ENCODE measurements around the gene POMT2. TPM values are rescaled to one million over a fixed set of nuclear protein-coding genes. Genes with fewer than 3 reads are reported as not detected.
"Not testable (repeated sequence)": the region's sequence is repeated elsewhere in the genome, so short reads cannot be mapped to it uniquely, and the experiment has no call there.

Gene POMT2
- total and polyA plus RNA-seq, 9 donors, result 11.7 to 25.9 (median 24.2) TPM

- no peak overlapping the region for H3K4me3 ChIP-seq (ENCODE audit: low read length)
- no peak for DNase-seq
- 59% methylated on average over 5 of the region's 6 CpGs for WGBS (ENCODE audit: insufficient coverage)
- H3K9me3 ChIP-seq (replicated peaks; ENCODE audit: control insufficient read depth, low read depth, low read length), result no peaks in the 10 kb centered on the region
- H3K27ac ChIP-seq (ENCODE audit: low read length), result no peak overlapping the region
- no peaks in the 10 kb centered on the region for H3K4me1 ChIP-seq (ENCODE audit: control insufficient read depth, insufficient read depth, low read length)
- no peaks in the 10 kb centered on the region for H3K27me3 ChIP-seq (ENCODE audit: control insufficient read depth, insufficient read depth, low read length)
- H3K36me3 ChIP-seq (ENCODE audit: control insufficient read depth, insufficient read depth, low read length), result peaks cover 83% of the 10 kb centered on the region
Observed at GRCh38 chr14:77281852-77282410, 38.8 kb downstream of the POMT2 start.

DNA sequence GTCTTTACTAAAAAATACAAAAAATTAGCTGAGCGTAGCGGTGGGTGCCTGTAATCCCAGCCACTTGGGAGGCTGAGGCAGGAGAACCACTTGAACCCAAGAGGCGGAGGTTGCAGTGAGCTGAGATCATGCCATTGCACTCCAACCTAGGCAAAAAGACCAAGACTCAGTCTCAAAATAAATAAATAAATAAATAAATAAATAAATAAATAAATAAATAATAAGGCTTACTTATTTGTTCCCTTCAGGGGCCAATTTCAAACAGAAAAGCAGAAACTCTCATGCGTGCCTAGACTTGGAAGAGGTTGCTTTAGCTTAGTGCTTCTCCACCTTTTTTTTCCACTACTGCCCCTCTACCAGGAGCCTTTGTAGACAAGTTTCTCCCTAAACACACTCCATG, 39.8 kb downstream of the POMT2 start:
- H3K27me3 ChIP-seq (ENCODE audit: control insufficient read depth, insufficient read depth, low read length); DNase-seq; H3K27ac ChIP-seq (ENCODE audit: low read length); H3K4me3 ChIP-seq (ENCODE audit: low read length); H3K9me3 ChIP-seq (replicated peaks; ENCODE audit: control insufficient read depth, low read depth, low read length); H3K4me1 ChIP-seq (ENCODE audit: control insufficient read depth, insufficient read depth, low read length): not testable (repeated sequence)
- peaks cover 77% of the 10 kb centered on the region for H3K36me3 ChIP-seq (ENCODE audit: control insufficient read depth, insufficient read depth, low read length)
- 100% methylated on average over 1 of the region's 4 CpGs for WGBS (ENCODE audit: insufficient coverage)

DNA sequence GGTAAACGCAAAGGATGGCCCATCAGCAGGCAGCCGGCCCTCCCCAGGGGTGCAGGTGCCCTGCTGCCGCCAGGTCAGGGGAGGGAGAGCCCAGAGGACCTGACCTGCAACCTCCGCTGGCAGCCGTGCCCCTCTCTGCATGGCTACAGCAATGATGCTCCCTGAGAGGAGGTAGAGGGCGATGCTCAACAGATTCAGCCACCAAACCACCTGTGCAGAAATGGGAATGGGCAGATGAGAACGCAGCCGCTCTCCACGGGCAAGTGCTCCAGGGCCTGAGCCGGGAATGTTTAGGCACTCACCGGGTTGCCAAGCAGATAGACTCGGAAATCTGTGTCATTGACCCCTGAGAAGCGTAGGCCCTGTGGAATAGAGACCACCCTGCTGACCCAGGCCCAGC, 41.0 kb downstream of the POMT2 start:
- Histone ChIP-seq H3K9me3 (replicated peaks; ENCODE audit: control insufficient read depth, low read depth, low read length) (no peaks in the 10 kb centered on the region), H3K27me3 (ENCODE audit: control insufficient read depth, insufficient read depth, low read length) (no peaks in the 10 kb centered on the region), H3K4me1 (ENCODE audit: control insufficient read depth, insufficient read depth, low read length) (no peaks in the 10 kb centered on the region), H3K27ac (ENCODE audit: low read length) (no peak overlapping the region), H3K4me3 (ENCODE audit: low read length) (no peak overlapping the region), H3K36me3 (ENCODE audit: control insufficient read depth, insufficient read depth, low read length) (peaks cover 70% of the 10 kb centered on the region)
- no peak for DNase-seq
- 94% methylated on average over 13 of the region's 13 CpGs for WGBS (ENCODE audit: insufficient coverage)

GRCh38 chr14:77278461-77279230, 42.0 kb downstream of the POMT2 start:
- Histone ChIP-seq H3K27me3 (ENCODE audit: control insufficient read depth, insufficient read depth, low read length) (no peaks in the 10 kb centered on the region), H3K9me3 (replicated peaks; ENCODE audit: control insufficient read depth, low read depth, low read length) (peaks cover 3% of the 10 kb centered on the region), H3K4me3 (ENCODE audit: low read length) (no peak overlapping the region), H3K27ac (ENCODE audit: low read length) (no peak overlapping the region), H3K36me3 (ENCODE audit: control insufficient read depth, insufficient read depth, low read length) (peaks cover 59% of the 10 kb centered on the region), H3K4me1 (ENCODE audit: control insufficient read depth, insufficient read depth, low read length) (no peaks in the 10 kb centered on the region)
- no peak for DNase-seq
- 94% methylated on average over 12 of the region's 14 CpGs for WGBS (ENCODE audit: insufficient coverage)

- DNase-seq, result no peak
- peaks cover 43% of the 10 kb centered on the region for H3K36me3 ChIP-seq (ENCODE audit: control insufficient read depth, insufficient read depth, low read length)
- H3K4me1 ChIP-seq (ENCODE audit: control insufficient read depth, insufficient read depth, low read length), result no peaks in the 10 kb centered on the region
- WGBS (ENCODE audit: insufficient coverage), result 90% methylated on average over 10 of the region's 12 CpGs
- H3K9me3 ChIP-seq (replicated peaks; ENCODE audit: control insufficient read depth, low read depth, low read length), result peaks cover 3% of the 10 kb centered on the region
- H3K4me3 ChIP-seq (ENCODE audit: low read length), result no peak overlapping the region
- no peak overlapping the region for H3K27ac ChIP-seq (ENCODE audit: low read length)
- H3K27me3 ChIP-seq (ENCODE audit: control insufficient read depth, insufficient read depth, low read length), result peaks cover 5% of the 10 kb centered on the region
Observed at GRCh38 chr14:77276959-77277358, 43.7 kb downstream of the POMT2 start.

DNA sequence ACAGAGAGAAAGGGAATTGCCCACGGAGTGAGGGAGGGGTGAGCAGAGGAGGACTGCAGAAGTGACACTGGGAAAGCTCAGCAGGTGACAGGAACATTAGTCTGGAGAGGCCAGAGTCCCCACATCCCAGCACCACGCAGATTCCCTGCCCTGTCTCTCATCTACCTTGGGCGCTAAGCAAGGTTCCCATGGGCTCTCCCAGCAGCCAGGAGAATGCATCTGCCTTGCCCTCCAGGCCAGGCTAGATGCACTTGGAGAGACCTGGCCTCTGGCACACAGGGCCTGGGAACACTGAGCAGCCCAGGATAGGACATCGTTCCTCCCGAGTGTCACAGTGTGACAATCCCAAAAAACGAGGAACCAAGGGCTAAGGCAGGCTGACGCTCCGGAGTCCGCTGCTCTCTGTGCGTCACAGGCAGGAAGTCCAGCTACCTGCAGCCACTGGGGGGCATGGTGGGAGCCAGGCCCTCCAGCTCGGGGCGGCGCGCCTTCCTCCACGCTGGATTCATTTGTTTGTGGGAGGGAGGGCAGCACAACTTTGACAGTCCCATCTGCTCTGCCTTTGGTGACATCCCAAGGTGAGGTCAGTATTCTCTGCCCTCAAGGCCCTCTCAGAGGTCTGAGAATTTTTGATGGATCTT, 44.3 kb downstream of the POMT2 start:
- peaks cover 38% of the 10 kb centered on the region for H3K36me3 ChIP-seq (ENCODE audit: control insufficient read depth, insufficient read depth, low read length)
- H3K9me3 ChIP-seq (replicated peaks; ENCODE audit: control insufficient read depth, low read depth, low read length), result peaks cover 3% of the 10 kb centered on the region
- 76% methylated on average over 12 of the region's 15 CpGs for WGBS (ENCODE audit: insufficient coverage)
- no peak for DNase-seq
- H3K27me3 ChIP-seq (ENCODE audit: control insufficient read depth, insufficient read depth, low read length), result peaks cover 11% of the 10 kb centered on the region
- no peak overlapping the region for H3K4me3 ChIP-seq (ENCODE audit: low read length)
- H3K4me1 ChIP-seq (ENCODE audit: control insufficient read depth, insufficient read depth, low read length), result no peaks in the 10 kb centered on the region
- H3K27ac ChIP-seq (ENCODE audit: low read length), result no peak overlapping the region

GRCh38 chr14:77275601-77276017, 45.1 kb downstream of the POMT2 start:
- Histone ChIP-seq H3K4me3 (ENCODE audit: low read length) (no peak overlapping the region), H3K36me3 (ENCODE audit: control insufficient read depth, insufficient read depth, low read length) (peaks cover 36% of the 10 kb centered on the region), H3K9me3 (replicated peaks; ENCODE audit: control insufficient read depth, low read depth, low read length) (peaks cover 3% of the 10 kb centered on the region), H3K27me3 (ENCODE audit: control insufficient read depth, insufficient read depth, low read length) (peaks cover 18% of the 10 kb centered on the region), H3K27ac (ENCODE audit: low read length) (no peak overlapping the region), H3K4me1 (ENCODE audit: control insufficient read depth, insufficient read depth, low read length) (no peaks in the 10 kb centered on the region)
- DNase-seq, result no peak
- 80% methylated on average over 1 of the region's 8 CpGs for WGBS (ENCODE audit: insufficient coverage)

DNA sequence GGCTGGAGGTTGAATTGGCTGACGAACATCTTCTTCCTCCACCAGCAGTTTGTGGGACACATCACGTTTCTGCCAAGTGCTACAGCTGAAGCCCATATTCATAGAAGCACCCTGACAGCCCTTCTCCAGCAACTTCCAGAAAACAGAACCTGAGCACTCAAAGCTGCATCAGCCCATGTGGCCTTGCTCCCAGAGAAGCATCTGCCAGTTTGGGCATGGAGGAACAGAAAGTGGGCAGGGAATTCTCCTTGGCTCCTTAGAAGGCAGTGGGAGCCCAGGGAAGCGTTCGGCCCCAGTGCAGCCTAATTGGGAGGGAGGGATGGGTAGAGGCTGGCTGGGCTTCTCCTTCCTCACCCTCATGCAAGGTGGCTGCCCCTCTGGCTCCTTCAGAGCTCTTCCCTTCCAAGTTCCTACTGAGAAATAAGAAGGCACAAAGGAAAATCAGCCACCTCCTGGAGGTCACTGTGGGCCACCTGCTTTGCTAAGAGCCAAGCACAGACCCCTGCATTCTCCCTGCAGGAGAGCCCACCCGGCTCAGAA, 45.6 kb downstream of the POMT2 start:
- Histone ChIP-seq H3K27me3 (ENCODE audit: control insufficient read depth, insufficient read depth, low read length) (peaks cover 23% of the 10 kb centered on the region), H3K4me1 (ENCODE audit: control insufficient read depth, insufficient read depth, low read length) (no peaks in the 10 kb centered on the region), H3K36me3 (ENCODE audit: control insufficient read depth, insufficient read depth, low read length) (peaks cover 33% of the 10 kb centered on the region), H3K9me3 (replicated peaks; ENCODE audit: control insufficient read depth, low read depth, low read length) (peaks cover 3% of the 10 kb centered on the region), H3K4me3 (ENCODE audit: low read length) (no peak overlapping the region), H3K27ac (ENCODE audit: low read length) (no peak overlapping the region)
- WGBS (ENCODE audit: insufficient coverage), result 41% methylated on average over 3 of the region's 5 CpGs
- no peak for DNase-seq

DNA sequence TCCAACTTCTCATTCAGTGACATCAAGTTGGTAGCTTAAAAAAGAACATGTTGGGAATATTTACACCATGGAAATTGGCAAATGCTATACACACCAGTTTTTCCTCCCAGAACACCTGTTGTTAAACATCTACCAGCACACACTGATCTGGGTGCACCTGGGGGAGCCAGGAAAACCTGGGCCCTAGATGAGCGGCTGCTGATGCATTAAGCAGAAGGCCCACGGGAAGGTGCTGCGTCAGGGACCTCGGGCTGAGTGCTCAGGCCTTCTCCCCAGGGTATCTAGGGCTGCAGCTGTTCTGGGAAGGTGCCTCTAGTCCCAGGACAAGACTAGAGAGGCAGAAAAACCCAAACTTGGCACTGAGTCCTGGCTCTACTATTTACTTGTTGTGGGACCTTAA, 46.9 kb downstream of the POMT2 start:
- no peaks in the 10 kb centered on the region for H3K4me1 ChIP-seq (ENCODE audit: control insufficient read depth, insufficient read depth, low read length)
- peaks cover 21% of the 10 kb centered on the region for H3K36me3 ChIP-seq (ENCODE audit: control insufficient read depth, insufficient read depth, low read length)
- peaks cover 3% of the 10 kb centered on the region for H3K9me3 ChIP-seq (replicated peaks; ENCODE audit: control insufficient read depth, low read depth, low read length)
- peaks cover 36% of the 10 kb centered on the region for H3K27me3 ChIP-seq (ENCODE audit: control insufficient read depth, insufficient read depth, low read length)
- no peak overlapping the region for H3K4me3 ChIP-seq (ENCODE audit: low read length)
- 52% methylated on average over 3 of the region's 4 CpGs for WGBS (ENCODE audit: insufficient coverage)
- no peak overlapping the region for H3K27ac ChIP-seq (ENCODE audit: low read length)
- DNase-seq, result no peak

DNA sequence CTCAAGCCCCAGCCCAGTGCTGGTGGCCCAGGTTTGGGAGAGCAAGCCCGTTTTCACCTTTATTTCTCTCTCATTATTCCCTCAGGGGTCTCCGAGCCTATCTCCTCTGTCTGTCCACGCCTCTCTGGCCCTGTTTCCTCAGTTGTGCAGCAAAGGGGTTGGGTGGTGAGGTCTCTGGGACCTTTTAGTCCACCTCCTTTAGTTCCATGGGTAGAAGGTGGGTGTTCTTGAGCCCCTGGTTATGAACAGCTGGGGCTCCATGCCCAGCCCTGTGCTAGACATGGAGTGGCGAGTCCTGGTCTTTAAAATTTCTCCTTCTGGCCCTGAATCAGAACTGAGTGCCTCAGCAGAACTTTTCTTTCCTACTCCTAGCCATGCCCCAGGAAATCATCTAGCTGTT, 48.4 kb downstream of the POMT2 start:
- Histone ChIP-seq H3K9me3 (replicated peaks; ENCODE audit: control insufficient read depth, low read depth, low read length) (peaks cover 7% of the 10 kb centered on the region), H3K27me3 (ENCODE audit: control insufficient read depth, insufficient read depth, low read length) (peaks cover 50% of the 10 kb centered on the region), H3K4me3 (ENCODE audit: low read length) (no peak overlapping the region), H3K4me1 (ENCODE audit: control insufficient read depth, insufficient read depth, low read length) (no peaks in the 10 kb centered on the region), H3K36me3 (ENCODE audit: control insufficient read depth, insufficient read depth, low read length) (peaks cover 9% of the 10 kb centered on the region), H3K27ac (ENCODE audit: low read length) (no peak overlapping the region)
- 100% methylated on average over 1 of the region's 4 CpGs for WGBS (ENCODE audit: insufficient coverage)
- DNase-seq, result no peak

All from muscle of leg (tissue), 11 donors.